GM12878 (cell line): ENCODE measurements around the gene TTC4. TPM values are rescaled to one million over a fixed set of nuclear protein-coding genes. Genes with fewer than 3 reads are reported as not detected.

Experiments used
- ATAC-seq: fragments of 200-7000 bp; cut with Tn5 transposase; 3 replicates; pipeline ENCODE4 v1.9.1; 2020; ENCODE audit warnings: mild to moderate bottlenecking, moderate library complexity
- BruUV-seq: library from RNA; stranded (reverse); fragments of 400-500 nt; replicated peaks from 2 replicates; lab custom pipeline; 2021; lab: Mats Ljungman, UMichigan
- CTCF ChIA-PET: fragments of 300-600 bp; sonication (Branson Sonifier 250); formaldehyde crosslinking; extraction: SDS; loops from one replicate; lab custom pipeline; 2021; ENCODE audit warnings: inconsistent platforms; lab: Yijun Ruan, JAX
- POLR2A ChIA-PET: fragments of 350-600 bp; formaldehyde crosslinking; extraction: SDS; loops from one replicate; lab custom pipeline; 2021; ENCODE audit warnings: inconsistent platforms; lab: Charles Lee
- RAD21 ChIA-PET: fragments of 300-600 bp; sonication (Branson Sonifier 250); formaldehyde crosslinking; loops from one replicate; lab custom pipeline; 2023; ENCODE audit warnings: antibody characterized with exemption; ENCODE audit not compliant: unreplicated experiment; lab: Charles Lee
- SMC1A ChIA-PET: fragments of 300-600 bp; sonication (Branson Sonifier 250); formaldehyde crosslinking; loops from one replicate; lab custom pipeline; 2023; ENCODE audit not compliant: unreplicated experiment, uncharacterized antibody; lab: Charles Lee
- DNase-seq: peaks from one replicate; pipeline ENCODE4 v3.0.0-alpha.2; 2011; ENCODE audit warnings: low read depth, low spot score
- FAIRE-seq: peaks from 3 replicates; lab custom pipeline; 2011; peaks lifted over from hg19 to GRCh38; lab: Jason Lieb, UNC
- H2AFZ ChIP-seq: 2 replicates; pipeline ENCODE4 v1.6.0; 2011; ENCODE audit warnings: low read depth, low read length, control low read depth; ENCODE audit not compliant: control insufficient read depth
- H3K27ac ChIP-seq: 2 replicates; pipeline ENCODE4 v1.5.1; 2011; ENCODE audit warnings: control low read depth; ENCODE audit not compliant: control insufficient read depth, insufficient read depth
- H3K27me3 ChIP-seq, 2 experiments: replicated peaks in 1 of 2; 2 replicates each; pipeline versions ENCODE4 v1.6.0 to v1.6.1; 2011; ENCODE audit warnings: low read length in 1 of 2; ENCODE audit not compliant: control insufficient read depth in 2 of 2, insufficient read depth in 2 of 2
- H3K36me3 ChIP-seq, 2 experiments: 2 replicates each; pipeline ENCODE4 v1.5.1; 2011; ENCODE audit warnings: low read length in 1 of 2; ENCODE audit not compliant: control insufficient read depth in 2 of 2, insufficient read depth in 2 of 2
- H3K4me1 ChIP-seq: 2 replicates; pipeline ENCODE4 v1.6.1; 2011; ENCODE audit warnings: mild to moderate bottlenecking, low read length, moderate library complexity, mixed read lengths; ENCODE audit not compliant: control insufficient read depth, insufficient read depth
- H3K4me2 ChIP-seq: 2 replicates; pipeline ENCODE4 v1.6.0; 2011; ENCODE audit warnings: control low read depth; ENCODE audit not compliant: control insufficient read depth, insufficient read depth
- H3K4me3 ChIP-seq: fragments of 200-600 bp; sonication (generic); 2 replicates; pipeline ENCODE4 v1.5.1; 2016
- H3K79me2 ChIP-seq: 2 replicates; pipeline ENCODE4 v1.6.0; 2011; ENCODE audit warnings: low read length; ENCODE audit not compliant: control insufficient read depth, insufficient read depth
- H3K9ac ChIP-seq: 2 replicates; pipeline ENCODE4 v1.8.0; 2011; ENCODE audit warnings: low read length, control low read depth, mixed read lengths; ENCODE audit not compliant: control insufficient read depth, insufficient read depth
- H3K9me3 ChIP-seq: replicated peaks from 3 replicates; pipeline ENCODE4 v1.5.1; 2011; ENCODE audit warnings: mild to moderate bottlenecking, low read length; ENCODE audit not compliant: control insufficient read depth, insufficient read depth
- H4K20me1 ChIP-seq: 2 replicates; pipeline ENCODE4 v1.6.0; 2011; ENCODE audit not compliant: control insufficient read depth, insufficient read depth
- E4F1 ChIP-seq: fragments of 450-650 bp; IDR thresholded peaks from 2 replicates; pipeline ENCODE4 v1.6.1; 2018; ENCODE audit warnings: borderline replicate concordance, mild to moderate bottlenecking; ENCODE audit not compliant: partially characterized antibody
- IKZF1 ChIP-seq: fragments of 450-650 bp; conservative IDR thresholded peaks from 2 replicates; pipeline ENCODE4 v1.6.1; 2017; ENCODE audit warnings: antibody characterized with exemption, mild to moderate bottlenecking
- IKZF2 ChIP-seq, 2 experiments: fragments of 450-650 bp; IDR thresholded peaks; 2 replicates each; pipeline ENCODE4 v1.6.1; 2017; ENCODE audit warnings: mild to moderate bottlenecking in 2 of 2, moderate library complexity in 2 of 2
- IRF4 ChIP-seq: IDR thresholded peaks from 2 replicates; pipeline ENCODE4 v1.6.1; 2011; ENCODE audit warnings: low read depth, low read length
- MTA3 ChIP-seq: IDR thresholded peaks from 2 replicates; pipeline ENCODE4 v1.6.1; 2012; ENCODE audit warnings: low read length, inconsistent platforms, borderline replicate concordance
- NFIC ChIP-seq: IDR thresholded peaks from 2 replicates; pipeline ENCODE4 v1.6.1; 2012; ENCODE audit warnings: low read depth, mild to moderate bottlenecking, inconsistent platforms, low read length, moderate library complexity
- POLR2AphosphoS5 ChIP-seq: IDR thresholded peaks from 2 replicates; pipeline ENCODE4 v1.6.1; 2011; ENCODE audit warnings: mild to moderate bottlenecking, low read length, inconsistent platforms
- SP1 ChIP-seq: IDR thresholded peaks from one replicate; pipeline ENCODE4 v1.6.1; 2011; ENCODE audit warnings: low read depth, low read length
- SREBF1 ChIP-seq: IDR thresholded peaks from 2 replicates; pipeline ENCODE4 v1.6.1; 2012; ENCODE audit warnings: mild to moderate bottlenecking, low read length
- WGBS: methylation state at CpG from one replicate; pipeline ENCODE4 v1.1.6; 2016; ENCODE audit warnings: low lambda C conversion rate; ENCODE audit not compliant: insufficient replicate concordance, insufficient coverage; ENCODE audit errors: missing lambda C conversion rate; 5-methylcytosine and 5-hydroxymethylcytosine counted together
- in situ Hi-C: fragments of 300-500 bp; cut with MboI; formaldehyde crosslinking; loops from 9 replicates; pipeline ENCODE4 v1.14.3; 2018; ENCODE audit warnings: mixed read lengths
- intact Hi-C: fragments of 100-400 bp; cut with micrococcal nuclease; formaldehyde crosslinking; loops from one replicate; pipeline ENCODE4 v1.14.2; 2022; ENCODE audit not compliant: unreplicated experiment
- polyA plus RNA-seq, 11 experiments: library from polyadenylated mRNA; depleted of rRNA in 4 of 11; unstranded in 6 of 11; stranded (reverse) in 5 of 11; fragments of >200 nt; fragmentation: Nextera tagmentation in 4 of 11; fragmentation: Illumina TruSeq in 1 of 11; extraction: Ambion mirVana in 4 of 11; extraction: Trizol in 1 of 11; gene quantifications; 1 replicate in 1 of 11; 2 replicates in 10 of 11; pipeline versions ENCODE4 v1.2.1 to v1.2.3, GENCODE V29; 2011 to 2016; ENCODE audit warnings: inconsistent platforms in 2 of 11, missing spikeins in 2 of 11, low read depth in 1 of 11
- total RNA-seq, 4 experiments: library from RNA; depleted of rRNA in 3 of 4; stranded (reverse); fragments of >200 nt in 3 of 4; fragmentation: Illumina TruSeq in 1 of 4; extraction: Trizol in 1 of 4; gene quantifications; 2 replicates each; pipeline versions ENCODE4 v1.2.1 to v1.2.3, GENCODE V29; 2013 to 2021

The TTC4 gene
- total and polyA plus RNA-seq, 10 of the 15 experiments (the other 5 are each of a cell fraction or from before 2014, with no cell fraction given): 23.4 to 50.5 (median 36.0) TPM

- Histone ChIP-seq H3K9ac (no peak overlapping the region), H3K79me2 (no peaks in the 10 kb centered on the region), H3K4me2 (no peak overlapping the region), H3K36me3 (no peaks in the 10 kb centered on the region), H3K9me3 (peaks cover under 1% of the 10 kb centered on the region; the same call in 2 of the 3 replicates), H3K27me3 (no peaks in the 10 kb centered on the region), H3K4me1 (no peaks in the 10 kb centered on the region), H2AFZ (no peak overlapping the region), H3K4me3 (no peak overlapping the region), H3K27ac (no peak overlapping the region), H4K20me1 (no peaks in the 10 kb centered on the region)
- ChIA-PET SMC1A (no interaction called here), POLR2A (no interaction called here), RAD21 (no interaction called here), CTCF (no interaction called here)
- BruUV-seq: no TSS peak
- intact Hi-C loops: no loop called here
- WGBS: 62% methylated on average over 8 of the region's 8 CpGs
- FAIRE-seq (no peak), DNase-seq (no peak), ATAC-seq (no peak)
- in situ Hi-C loops: no loop called here
- TF ChIP-seq POLR2AphosphoS5 (no peak), IKZF2 (IDR thresholded peaks at IDR 0.05) (no peak), E4F1 (no peak), SREBF1 (no peak), NFIC (no peak), IKZF1 (no peak), SP1 (no peak), IRF4 (no peak), MTA3 (no peak)
Measured at GRCh38 chr1:54786778-54787177, 71.1 kb downstream of the TTC4 start.
